Neural progenitor cell (in vitro differentiated cells): Measurements from ENCODE around the gene CNOT9. TPM values are rescaled to one million over a fixed set of nuclear protein-coding genes. Genes with fewer than 3 reads are reported as not detected.

ENCODE experiments used
- DNase-seq: peaks from one replicate; pipeline ENCODE4 v3.0.0-alpha.2; 2016; ENCODE audit warnings: low spot score
- H2AFZ ChIP-seq: fragments of 200-600 bp; sonication (generic); replicated peaks from 2 replicates; pipeline ENCODE4 v1.6.1; 2016; ENCODE audit warnings: antibody characterized with exemption
- H3F3A ChIP-seq: fragments of 200-600 bp; sonication (generic); 2 replicates; pipeline ENCODE4 v1.6.1; 2016; ENCODE audit warnings: antibody characterized with exemption, low read depth
- H3K27ac ChIP-seq: fragments of 200-600 bp; sonication (generic); 2 replicates; pipeline ENCODE4 v1.5.1; 2016; ENCODE audit warnings: mild to moderate bottlenecking
- H3K27me3 ChIP-seq: fragments of 200-600 bp; sonication (generic); 2 replicates; pipeline ENCODE4 v1.6.1; 2016; ENCODE audit warnings: mild to moderate bottlenecking, moderate library complexity
- H3K36me3 ChIP-seq: fragments of 200-600 bp; sonication (generic); 2 replicates; pipeline ENCODE4 v1.5.1; 2016
- H3K4me1 ChIP-seq: fragments of 200-600 bp; sonication (generic); 2 replicates; pipeline ENCODE4 v1.6.1; 2016; ENCODE audit warnings: mixed run types
- H3K4me2 ChIP-seq: fragments of 200-600 bp; sonication (generic); 2 replicates; pipeline ENCODE4 v1.6.1; 2016
- H3K4me3 ChIP-seq: fragments of 200-600 bp; sonication (generic); 2 replicates; pipeline ENCODE4 v1.5.1; 2016
- H3K79me2 ChIP-seq: fragments of 200-600 bp; sonication (generic); 2 replicates; pipeline ENCODE4 v1.6.1; 2016; ENCODE audit warnings: low read depth
- H3K9ac ChIP-seq: fragments of 200-600 bp; sonication (generic); 2 replicates; pipeline ENCODE4 v1.6.1; 2016
- H3K9me3 ChIP-seq: fragments of 200-600 bp; sonication (generic); 2 replicates; pipeline ENCODE4 v1.5.1; 2016; ENCODE audit warnings: low read depth
- H4K20me1 ChIP-seq: fragments of 200-600 bp; sonication (generic); 2 replicates; pipeline ENCODE4 v1.6.1; 2016; ENCODE audit warnings: low read depth
- H3K27ac Mint-ChIP-seq: 3 replicates; pipeline ENCODE4 v1.8.0; 2021; ENCODE audit warnings: mixed read lengths
- H3K27me3 Mint-ChIP-seq: 2 replicates; pipeline ENCODE4 v1.8.0; 2022; ENCODE audit warnings: low read depth, mild to moderate bottlenecking, inconsistent platforms, moderate library complexity, mixed read lengths; ENCODE audit not compliant: insufficient read depth
- H3K36me3 Mint-ChIP-seq: 3 replicates; pipeline ENCODE4 v1.8.0; 2021; ENCODE audit warnings: mixed read lengths
- H3K4me1 Mint-ChIP-seq: 3 replicates; pipeline ENCODE4 v1.8.0; 2021; ENCODE audit warnings: mixed read lengths
- H3K4me3 Mint-ChIP-seq: 3 replicates; pipeline ENCODE4 v1.8.0; 2021; ENCODE audit warnings: mild to moderate bottlenecking, moderate library complexity, mixed read lengths
- H3K9me3 Mint-ChIP-seq: 3 replicates; pipeline ENCODE4 v1.8.0; 2020; ENCODE audit warnings: mixed read lengths
- CTCF ChIP-seq: fragments of 200-600 bp; sonication (generic); IDR thresholded peaks from 2 replicates; pipeline ENCODE4 v1.5.1; 2017; ENCODE audit warnings: antibody characterized with exemption, mild to moderate bottlenecking
- EZH2 ChIP-seq: fragments of 200-600 bp; sonication (generic); IDR thresholded peaks from 2 replicates; pipeline ENCODE4 v1.6.1; 2017; ENCODE audit warnings: antibody characterized with exemption, mild to moderate bottlenecking, moderate library complexity
- EZH2phosphoT487 ChIP-seq: fragments of 200-600 bp; sonication (generic); IDR thresholded peaks from 2 replicates; pipeline ENCODE4 v1.6.1; 2017; ENCODE audit warnings: antibody characterized with exemption
- total RNA-seq: library from RNA; depleted of rRNA; stranded (reverse); fragments of >200 nt; gene quantifications from 2 replicates; pipeline ENCODE4 v1.2.3, GENCODE V29; 2015; ENCODE audit warnings: low replicate concordance

CNOT9 gene
- total RNA-seq, 1 donor from 2014 or later, result 87.1 TPM

- Histone ChIP-seq H3K36me3 (no peaks in the 10 kb centered on the region), H3K27ac (no peak overlapping the region), H4K20me1 (no peaks in the 10 kb centered on the region), H3K4me2 (no peak overlapping the region), H3K4me1 (no peaks in the 10 kb centered on the region), H3K9ac (no peak overlapping the region), H3K27me3 (no peaks in the 10 kb centered on the region), H3K79me2 (no peaks in the 10 kb centered on the region), H2AFZ (no peak overlapping the region), H3F3A (no peaks in the 10 kb centered on the region), H3K9me3 (no peaks in the 10 kb centered on the region), H3K4me3 (no peak overlapping the region)
- no peaks in the 10 kb centered on the region for H3K9me3 Mint-ChIP-seq
- H3K36me3 Mint-ChIP-seq, result no peaks in the 10 kb centered on the region
- no peak overlapping the region for H3K27ac Mint-ChIP-seq
- H3K4me1 Mint-ChIP-seq, result no peaks in the 10 kb centered on the region
- no peak for TF ChIP-seq CTCF
- TF ChIP-seq EZH2, result no peak
- no peak for TF ChIP-seq EZH2phosphoT487
- no peak for DNase-seq
- H3K27me3 Mint-ChIP-seq, result peaks cover 2% of the 10 kb centered on the region
- H3K4me3 Mint-ChIP-seq, result no peak overlapping the region
Observed at GRCh38 chr2:218627939-218628338, 59.3 kb downstream of the CNOT9 start.

- H3K4me3 ChIP-seq, result no peak overlapping the region
- TF ChIP-seq EZH2phosphoT487 (no peak), CTCF (no peak), EZH2 (no peak)
- H3K4me1 ChIP-seq, result no peaks in the 10 kb centered on the region
- H3K79me2 ChIP-seq, result no peaks in the 10 kb centered on the region
- H4K20me1 ChIP-seq, result no peaks in the 10 kb centered on the region
- Mint-ChIP-seq H3K9me3 (no peaks in the 10 kb centered on the region), H3K27me3 (no peaks in the 10 kb centered on the region), H3K27ac (no peak overlapping the region), H3K4me3 (no peak overlapping the region), H3K4me1 (no peaks in the 10 kb centered on the region), H3K36me3 (peaks cover 6% of the 10 kb centered on the region)
- H3F3A ChIP-seq, result no peaks in the 10 kb centered on the region
- no peaks in the 10 kb centered on the region for H3K9me3 ChIP-seq
- no peak overlapping the region for H3K9ac ChIP-seq
- no peak overlapping the region for H3K27ac ChIP-seq
- no peaks in the 10 kb centered on the region for H3K27me3 ChIP-seq
- H2AFZ ChIP-seq, result no peak overlapping the region
- DNase-seq, result no peak
- no peaks in the 10 kb centered on the region for H3K36me3 ChIP-seq
- no peak overlapping the region for H3K4me2 ChIP-seq
Observed at GRCh38 chr2:218631837-218632236, 63.2 kb downstream of the CNOT9 start.

GRCh38 chr2:218635719-218636118 is 67.1 kb downstream of the CNOT9 start:
- TF ChIP-seq EZH2 (no peak), EZH2phosphoT487 (no peak), CTCF (no peak)
- no peak for DNase-seq
- no peaks in the 10 kb centered on the region for H3K9me3 ChIP-seq
- H3K4me2 ChIP-seq, result no peak overlapping the region
- H3K4me1 ChIP-seq, result no peaks in the 10 kb centered on the region
- no peaks in the 10 kb centered on the region for H3F3A ChIP-seq
- Mint-ChIP-seq H3K4me1 (no peaks in the 10 kb centered on the region), H3K4me3 (no peak overlapping the region), H3K36me3 (peaks cover 15% of the 10 kb centered on the region), H3K27me3 (no peaks in the 10 kb centered on the region), H3K27ac (no peak overlapping the region), H3K9me3 (no peaks in the 10 kb centered on the region)
- H4K20me1 ChIP-seq, result no peaks in the 10 kb centered on the region
- H2AFZ ChIP-seq, result no peak overlapping the region
- H3K9ac ChIP-seq, result no peak overlapping the region
- no peaks in the 10 kb centered on the region for H3K27me3 ChIP-seq
- H3K27ac ChIP-seq, result no peak overlapping the region
- no peak overlapping the region for H3K4me3 ChIP-seq
- H3K36me3 ChIP-seq, result no peaks in the 10 kb centered on the region
- no peaks in the 10 kb centered on the region for H3K79me2 ChIP-seq
